ENCODE measurements around the gene ARL4D. TPM values are rescaled to one million over a fixed set of nuclear protein-coding genes. Genes with fewer than 3 reads are reported as not detected.
A peak's percentile ranks its signal among the peaks of the same experiment; 100 is the strongest.
"Not testable (repeated sequence)": the region's sequence is repeated elsewhere in the genome, so short reads cannot be mapped to it uniquely, and the experiment has no call there.

The ARL4D gene
- total RNA-seq, 1 experiment from 2014 or later: 8.8 TPM

DNA sequence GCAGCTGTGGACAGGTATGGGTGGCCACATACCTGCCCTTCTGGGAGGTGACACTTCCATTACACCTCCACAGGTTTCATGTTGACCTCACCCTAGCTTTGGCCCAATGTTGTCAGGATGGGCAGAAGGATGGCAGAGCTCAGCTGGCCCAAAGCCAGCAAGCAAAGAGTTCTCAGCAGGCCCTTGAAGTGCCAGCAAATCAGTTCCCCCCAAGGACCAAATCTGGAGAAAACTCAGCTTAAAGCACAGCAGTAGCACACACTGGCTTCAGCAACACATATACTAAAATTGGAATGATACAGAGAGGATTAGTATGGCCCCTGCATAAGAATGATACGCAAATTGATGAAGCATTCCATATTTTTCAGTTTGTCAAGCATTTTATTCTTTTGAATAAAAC lies 13.4 kb downstream of the ARL4D start:
- Histone ChIP-seq H3K9me2 (ENCODE audit: insufficient read depth) (no peaks in the 10 kb centered on the region), H3K4me3 (no peak overlapping the region), H4K20me1 (ENCODE audit: insufficient read depth) (no peaks in the 10 kb centered on the region), H3K79me2 (ENCODE audit: low read depth) (no peaks in the 10 kb centered on the region), H3K27ac (no peak overlapping the region), H2AFZ (no peak overlapping the region), H3K9me3 (ENCODE audit: insufficient read depth, low read depth) (no peaks in the 10 kb centered on the region), H3K4me1 (replicated peaks; ENCODE audit: insufficient read depth) (peaks cover 43% of the 10 kb centered on the region), H3K4me2 (no peak overlapping the region), H3K27me3 (ENCODE audit: insufficient read depth, low read depth) (no peaks in the 10 kb centered on the region), H3F3A (ENCODE audit: insufficient read depth, low read depth) (peaks cover 8% of the 10 kb centered on the region; the same call in 1 of the 2 replicates), H3K36me3 (ENCODE audit: low read depth) (no peaks in the 10 kb centered on the region)
- intact Hi-C loops (cut with micrococcal nuclease; ENCODE audit: unreplicated experiment): no loop called here
- no TSS peak for BruUV-seq (replicated peaks)
- ChIA-PET CTCF (no interaction called here), POLR2A (ENCODE audit: unreplicated experiment) (no interaction called here)
- TF ChIP-seq, protein P1, sequence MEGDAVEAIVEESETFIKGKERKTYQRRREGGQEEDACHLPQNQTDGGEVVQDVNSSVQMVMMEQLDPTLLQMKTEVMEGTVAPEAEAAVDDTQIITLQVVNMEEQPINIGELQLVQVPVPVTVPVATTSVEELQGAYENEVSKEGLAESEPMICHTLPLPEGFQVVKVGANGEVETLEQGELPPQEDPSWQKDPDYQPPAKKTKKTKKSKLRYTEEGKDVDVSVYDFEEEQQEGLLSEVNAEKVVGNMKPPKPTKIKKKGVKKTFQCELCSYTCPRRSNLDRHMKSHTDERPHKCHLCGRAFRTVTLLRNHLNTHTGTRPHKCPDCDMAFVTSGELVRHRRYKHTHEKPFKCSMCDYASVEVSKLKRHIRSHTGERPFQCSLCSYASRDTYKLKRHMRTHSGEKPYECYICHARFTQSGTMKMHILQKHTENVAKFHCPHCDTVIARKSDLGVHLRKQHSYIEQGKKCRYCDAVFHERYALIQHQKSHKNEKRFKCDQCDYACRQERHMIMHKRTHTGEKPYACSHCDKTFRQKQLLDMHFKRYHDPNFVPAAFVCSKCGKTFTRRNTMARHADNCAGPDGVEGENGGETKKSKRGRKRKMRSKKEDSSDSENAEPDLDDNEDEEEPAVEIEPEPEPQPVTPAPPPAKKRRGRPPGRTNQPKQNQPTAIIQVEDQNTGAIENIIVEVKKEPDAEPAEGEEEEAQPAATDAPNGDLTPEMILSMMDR (conservative IDR thresholded peaks at IDR 0.05): no peak
- TF ChIP-seq EZH2 (IDR thresholded peaks at IDR 0.05; ENCODE audit: low read depth): no peak
- DNase-seq: no peak

- no peak overlapping the region for H3K27ac ChIP-seq
- no peaks in the 10 kb centered on the region for H3K27me3 ChIP-seq (ENCODE audit: insufficient read depth, low read depth)
- no TSS peak for BruUV-seq (replicated peaks)
- no peak overlapping the region for H3K4me2 ChIP-seq
- intact Hi-C loops (cut with micrococcal nuclease; ENCODE audit: unreplicated experiment): no loop called here
- H3K4me3 ChIP-seq: no peak overlapping the region
- peaks cover 19% of the 10 kb centered on the region for H3F3A ChIP-seq (ENCODE audit: insufficient read depth, low read depth)
- POLR2A ChIA-PET (ENCODE audit: unreplicated experiment): interaction anchor here (0.5 to 0.7 kb wide), 6 partner anchors 18 to 129 kb away, joined by 3 to 9 read pairs (median 4); partner anchors contain the start of gene ETV4
- no peaks in the 10 kb centered on the region for H4K20me1 ChIP-seq (ENCODE audit: insufficient read depth)
- H3K4me1 ChIP-seq (replicated peaks; ENCODE audit: insufficient read depth): peaks cover 28% of the 10 kb centered on the region
- no peaks in the 10 kb centered on the region for H3K9me3 ChIP-seq (ENCODE audit: insufficient read depth, low read depth)
- no peak overlapping the region for H2AFZ ChIP-seq
- no peaks in the 10 kb centered on the region for H3K9me2 ChIP-seq (ENCODE audit: insufficient read depth)
- H3K36me3 ChIP-seq (ENCODE audit: low read depth): no peaks in the 10 kb centered on the region
- CTCF ChIA-PET: interaction anchor here (0.6 kb wide), 1 partner anchor 1343 kb away, joined by 5 read pairs; no protein-coding TSS in a partner anchor
- DNase-seq: no peak
- TF ChIP-seq EZH2 (IDR thresholded peaks at IDR 0.05; ENCODE audit: low read depth): no peak
- TF ChIP-seq, protein P1 (conservative IDR thresholded peaks at IDR 0.05): no peak
- no peaks in the 10 kb centered on the region for H3K79me2 ChIP-seq (ENCODE audit: low read depth)
These were observed 18.5 kb downstream of the ARL4D start for GRCh38 chr17:43416998-43417890.

GRCh38 chr17:43418441-43419374 lies 19.9 kb downstream of the ARL4D start:
- TF ChIP-seq, protein P1 (conservative IDR thresholded peaks at IDR 0.05): no peak
- no peak for TF ChIP-seq EZH2 (IDR thresholded peaks at IDR 0.05; ENCODE audit: low read depth)
- Histone ChIP-seq H3K36me3 (ENCODE audit: low read depth) (no peaks in the 10 kb centered on the region), H3K9me3 (ENCODE audit: insufficient read depth, low read depth) (no peaks in the 10 kb centered on the region), H3K4me3 (peak overlapping the region; percentile 54; the same call in 1 of the 2 replicates), H3K79me2 (ENCODE audit: low read depth) (no peaks in the 10 kb centered on the region), H3K27me3 (ENCODE audit: insufficient read depth, low read depth) (no peaks in the 10 kb centered on the region), H4K20me1 (ENCODE audit: insufficient read depth) (no peaks in the 10 kb centered on the region), H3K4me2 (peak overlapping the region; percentile 93), H3K4me1 (replicated peaks; ENCODE audit: insufficient read depth) (peaks cover 28% of the 10 kb centered on the region), H3K27ac (peak overlapping the region; percentile 71), H3F3A (ENCODE audit: insufficient read depth, low read depth) (peaks cover 19% of the 10 kb centered on the region), H2AFZ (peak overlapping the region; percentile 84), H3K9me2 (ENCODE audit: insufficient read depth) (no peaks in the 10 kb centered on the region)
- DNase-seq: peak; percentile 74 to 81
- BruUV-seq (replicated peaks): no TSS peak
- intact Hi-C loops (cut with micrococcal nuclease; ENCODE audit: unreplicated experiment): no loop called here
- ChIA-PET CTCF (interaction anchor here (0.6 to 1.0 kb wide), 2 partner anchors 24 to 65 kb away, joined by 3 to 20 read pairs; partner anchors contain the start of gene DHX8), POLR2A (ENCODE audit: unreplicated experiment) (interaction anchor here (0.5 to 0.9 kb wide), 4 partner anchors 8 to 58 kb away, joined by 4 to 9 read pairs (median 5); no protein-coding TSS in a partner anchor)

DNA sequence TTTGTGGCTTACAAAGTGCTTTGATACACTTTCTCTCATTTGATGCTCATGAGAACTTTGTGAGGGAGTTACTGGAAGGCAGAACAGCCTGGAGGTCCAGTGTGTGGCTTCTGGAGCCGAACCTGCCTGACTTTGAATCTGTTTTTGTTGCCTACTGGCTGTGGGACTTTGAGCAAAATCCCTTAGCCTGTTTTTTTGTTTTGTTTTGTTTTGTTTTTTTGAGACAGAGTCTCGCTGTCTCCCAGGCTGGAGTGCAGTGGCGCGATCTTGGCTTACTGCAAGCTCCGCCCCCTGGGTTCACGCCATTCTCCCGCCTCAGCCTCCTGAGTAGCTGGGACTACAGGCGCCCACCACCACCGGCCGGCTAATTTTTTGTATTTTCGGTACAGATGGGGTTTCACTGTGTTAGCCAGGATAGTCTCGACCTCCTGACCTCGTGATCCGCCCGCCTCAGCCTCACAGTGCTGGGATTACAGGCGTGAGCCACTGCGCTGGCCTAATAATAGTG lies 20.6 kb downstream of the ARL4D start:
- H4K20me1 ChIP-seq (ENCODE audit: insufficient read depth); BruUV-seq (replicated peaks); H3K79me2 ChIP-seq (ENCODE audit: low read depth); H3K27me3 ChIP-seq (ENCODE audit: insufficient read depth, low read depth); DNase-seq; H3K9me2 ChIP-seq (ENCODE audit: insufficient read depth); intact Hi-C loops (cut with micrococcal nuclease; ENCODE audit: unreplicated experiment); H3K9me3 ChIP-seq (ENCODE audit: insufficient read depth, low read depth); H3K36me3 ChIP-seq (ENCODE audit: low read depth): not testable (repeated sequence)
- peak overlapping the region; percentile 71 for H3K27ac ChIP-seq
- peak overlapping the region; percentile 93 for H3K4me2 ChIP-seq
- peaks cover 28% of the 10 kb centered on the region for H3K4me1 ChIP-seq (replicated peaks; ENCODE audit: insufficient read depth)
- peaks cover 19% of the 10 kb centered on the region for H3F3A ChIP-seq (ENCODE audit: insufficient read depth, low read depth)
- H3K4me3 ChIP-seq: peak overlapping the region; percentile 54; the same call in 1 of the 2 replicates
- ChIA-PET POLR2A (ENCODE audit: unreplicated experiment) (interaction anchor here (0.6 to 0.9 kb wide), 3 partner anchors 9 to 52 kb away, joined by 4 to 9 read pairs (median 4); no protein-coding TSS in a partner anchor), CTCF (interaction anchor here (0.6 to 1.0 kb wide), 2 partner anchors 25 to 64 kb away, joined by 3 to 20 read pairs; partner anchors contain the start of gene DHX8)
- H2AFZ ChIP-seq: peak overlapping the region; percentile 84
